Lower leg skin (tissue), 4 donors: ENCODE results near the gene KCNT2. TPM values are rescaled to one million over a fixed set of nuclear protein-coding genes. Genes with fewer than 3 reads are reported as not detected.

ENCODE experiments used
- DNase-seq, 2 donors: peaks; one replicate each; pipeline ENCODE4 v3.0.0-alpha.2; 2019; ENCODE audit warnings: low spot score in 2 of 2
- H3K4me3 ChIP-seq: fragments of 200-600 bp; sonication (generic); 2 replicates; pipeline ENCODE4 v1.5.1; 2017; ENCODE audit warnings: mild to moderate bottlenecking, low read depth; ENCODE audit not compliant: poor library complexity, severe bottlenecking
- POLR2A ChIP-seq, 2 donors: fragments of 450-650 bp; IDR thresholded peaks; one replicate each; pipeline ENCODE4 v1.6.1; 2016 to 2017; ENCODE audit warnings: antibody characterized with exemption in 2 of 2, mild to moderate bottlenecking in 1 of 2, moderate library complexity in 1 of 2
- WGBS, 2 donors: methylation state at CpG; one replicate each; pipeline ENCODE4 v1.1.5; 2018; 5-methylcytosine and 5-hydroxymethylcytosine counted together
- intact Hi-C: fragments of 100-400 bp; cut with DNase I; formaldehyde crosslinking; loops from one replicate; pipeline ENCODE4 v1.15.0; 2023; ENCODE audit warnings: low total_unique reads
- total RNA-seq, 4 donors: library from RNA; depleted of rRNA; stranded (reverse); fragments of >200 nt; gene quantifications; one replicate each; pipeline ENCODE4 v1.1.0, GENCODE V29; 2016
- TF ChIP-seq, protein P1 (sequence below), 3 donors: fragments of 450-650 bp; IDR thresholded peaks; one replicate each; pipeline ENCODE4 v1.5.1; 2016; ENCODE audit warnings: antibody characterized with exemption in 3 of 3, mild to moderate bottlenecking in 3 of 3, moderate library complexity in 2 of 3

KCNT2 gene
- total RNA-seq, 4 donors from 2014 or later = 0.34 to 0.97 (median 0.79) TPM

DNA sequence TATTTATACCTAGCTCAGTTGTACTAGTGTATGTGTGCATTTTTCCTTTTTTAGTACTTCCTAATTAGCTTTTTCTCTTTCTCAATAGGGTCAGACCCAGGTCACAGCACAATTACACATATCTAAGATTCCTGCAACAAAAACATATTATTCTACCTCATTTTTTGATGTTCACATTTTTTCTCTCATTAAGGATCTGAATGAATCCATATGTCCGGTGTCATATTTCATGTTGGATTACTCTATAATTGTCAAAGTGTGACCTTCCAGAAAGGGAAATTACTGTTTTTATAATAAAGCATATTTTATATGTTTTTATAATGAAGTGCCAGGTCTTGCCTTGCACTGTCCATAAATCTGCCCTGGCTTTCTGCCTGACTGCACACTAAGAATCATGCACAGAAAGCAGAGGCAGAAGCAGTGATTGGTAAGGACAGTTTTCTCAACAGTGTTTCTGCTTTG is 143.7 kb downstream of the KCNT2 start:
- TF ChIP-seq, protein P1, sequence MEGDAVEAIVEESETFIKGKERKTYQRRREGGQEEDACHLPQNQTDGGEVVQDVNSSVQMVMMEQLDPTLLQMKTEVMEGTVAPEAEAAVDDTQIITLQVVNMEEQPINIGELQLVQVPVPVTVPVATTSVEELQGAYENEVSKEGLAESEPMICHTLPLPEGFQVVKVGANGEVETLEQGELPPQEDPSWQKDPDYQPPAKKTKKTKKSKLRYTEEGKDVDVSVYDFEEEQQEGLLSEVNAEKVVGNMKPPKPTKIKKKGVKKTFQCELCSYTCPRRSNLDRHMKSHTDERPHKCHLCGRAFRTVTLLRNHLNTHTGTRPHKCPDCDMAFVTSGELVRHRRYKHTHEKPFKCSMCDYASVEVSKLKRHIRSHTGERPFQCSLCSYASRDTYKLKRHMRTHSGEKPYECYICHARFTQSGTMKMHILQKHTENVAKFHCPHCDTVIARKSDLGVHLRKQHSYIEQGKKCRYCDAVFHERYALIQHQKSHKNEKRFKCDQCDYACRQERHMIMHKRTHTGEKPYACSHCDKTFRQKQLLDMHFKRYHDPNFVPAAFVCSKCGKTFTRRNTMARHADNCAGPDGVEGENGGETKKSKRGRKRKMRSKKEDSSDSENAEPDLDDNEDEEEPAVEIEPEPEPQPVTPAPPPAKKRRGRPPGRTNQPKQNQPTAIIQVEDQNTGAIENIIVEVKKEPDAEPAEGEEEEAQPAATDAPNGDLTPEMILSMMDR (IDR thresholded peaks at IDR 0.05) = no peak
- no peak for TF ChIP-seq POLR2A (IDR thresholded peaks at IDR 0.05)
- DNase-seq = no peak
- no peak overlapping the region for H3K4me3 ChIP-seq
- intact Hi-C loops = no loop called here
- 50 to 54% methylated on average over 1 of the region's 1 CpG for WGBS, 2 donors

DNA sequence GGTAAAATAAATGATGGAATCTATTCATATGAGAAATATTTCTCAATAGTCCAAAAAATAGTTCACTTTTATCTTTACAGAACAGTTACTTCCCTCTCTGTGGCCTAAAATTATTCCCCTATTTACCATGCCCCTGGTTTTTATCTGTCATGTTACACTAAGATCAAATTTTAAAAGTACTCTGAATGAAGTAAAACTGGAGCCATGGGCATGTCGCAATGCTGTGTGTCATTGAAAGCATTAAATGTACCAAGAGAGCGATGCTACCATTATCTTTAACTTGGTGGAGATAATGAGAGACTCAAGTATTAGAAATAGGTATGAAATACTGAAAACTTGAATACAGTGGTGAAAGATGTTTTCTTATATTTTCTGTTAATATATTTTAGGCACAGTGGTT is 146.2 kb downstream of the KCNT2 start:
- 78 to 96% methylated on average over 2 of the region's 2 CpGs for WGBS, 2 donors
- intact Hi-C loops = no loop called here
- no peak for TF ChIP-seq POLR2A (IDR thresholded peaks at IDR 0.05)
- TF ChIP-seq, protein P1 (IDR thresholded peaks at IDR 0.05) = no peak
- DNase-seq = no peak
- no peak overlapping the region for H3K4me3 ChIP-seq

DNA sequence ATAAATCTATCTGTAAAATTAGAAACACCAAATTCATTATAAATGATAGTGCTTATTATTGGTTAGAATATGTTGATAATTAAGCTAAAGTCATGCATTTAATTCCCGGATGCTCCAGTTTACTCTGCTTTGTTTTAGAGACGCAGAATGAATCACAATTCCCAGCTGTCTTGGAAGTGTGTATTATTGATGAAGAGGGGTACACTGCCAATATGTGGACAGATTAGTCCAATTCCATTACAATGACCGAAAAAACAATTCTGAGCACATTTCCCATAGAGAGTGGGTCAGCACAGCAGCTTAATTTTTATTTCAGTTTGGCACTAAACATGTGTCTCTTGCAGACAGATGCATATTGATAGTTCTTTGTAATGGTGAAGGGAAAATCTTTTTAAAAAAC is 146.7 kb downstream of the KCNT2 start:
- DNase-seq = no peak
- WGBS, 2 donors = 63 to 69% methylated on average over 3 of the region's 3 CpGs
- TF ChIP-seq POLR2A (IDR thresholded peaks at IDR 0.05) = no peak
- TF ChIP-seq, protein P1 (IDR thresholded peaks at IDR 0.05) = no peak
- H3K4me3 ChIP-seq = no peak overlapping the region
- intact Hi-C loops = no loop called here

DNA sequence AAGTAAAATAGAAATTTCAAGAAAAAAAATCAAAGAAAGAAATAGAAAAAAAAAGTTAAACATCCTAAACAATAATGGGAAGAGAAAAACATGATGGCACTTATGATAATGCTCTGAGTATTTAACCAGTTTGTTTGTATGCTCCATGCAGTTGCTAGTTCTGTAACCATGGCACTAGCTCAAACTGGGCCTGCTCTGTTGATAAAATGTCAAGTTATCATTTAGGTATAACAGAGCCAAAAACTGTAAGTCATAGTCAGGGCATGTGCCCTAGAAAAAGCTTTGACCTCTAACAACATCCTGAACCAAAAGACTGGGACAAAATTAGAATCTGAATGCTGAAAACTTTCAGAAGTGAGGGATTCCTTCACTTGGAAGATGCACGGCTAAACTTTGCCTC is 148.9 kb downstream of the KCNT2 start:
- no peak overlapping the region for H3K4me3 ChIP-seq
- TF ChIP-seq, protein P1 (IDR thresholded peaks at IDR 0.05) = no peak
- TF ChIP-seq POLR2A (IDR thresholded peaks at IDR 0.05) = no peak
- WGBS, 2 donors = 76 to 83% methylated on average over 1 of the region's 1 CpG
- no peak for DNase-seq
- intact Hi-C loops = no loop called here

DNA sequence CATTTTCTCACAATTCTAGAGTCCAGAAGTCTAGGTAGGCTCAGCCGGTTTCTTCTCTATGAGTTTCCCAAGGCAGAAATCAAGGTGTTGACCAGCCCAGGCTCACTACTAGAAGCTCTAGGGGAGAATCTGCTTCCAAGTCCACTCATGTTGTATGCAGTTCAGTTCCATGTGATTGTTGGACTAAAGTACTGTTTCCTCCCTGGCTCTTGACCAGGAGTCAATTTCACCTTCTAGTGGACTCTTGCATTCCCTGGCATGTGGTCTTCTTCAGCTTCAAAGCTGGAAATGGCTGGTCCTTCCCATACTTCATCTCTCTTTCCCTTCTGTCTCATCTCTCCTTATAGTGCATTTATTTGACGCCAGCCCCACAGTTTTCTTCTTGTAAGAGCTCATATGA is 153.4 kb downstream of the KCNT2 start:
- no peak overlapping the region for H3K4me3 ChIP-seq
- TF ChIP-seq, protein P1 (IDR thresholded peaks at IDR 0.05) = no peak
- no peak for TF ChIP-seq POLR2A (IDR thresholded peaks at IDR 0.05)
- WGBS, 2 donors = 88 to 96% methylated on average over 2 of the region's 2 CpGs
- intact Hi-C loops = no loop called here
- DNase-seq = no peak

DNA sequence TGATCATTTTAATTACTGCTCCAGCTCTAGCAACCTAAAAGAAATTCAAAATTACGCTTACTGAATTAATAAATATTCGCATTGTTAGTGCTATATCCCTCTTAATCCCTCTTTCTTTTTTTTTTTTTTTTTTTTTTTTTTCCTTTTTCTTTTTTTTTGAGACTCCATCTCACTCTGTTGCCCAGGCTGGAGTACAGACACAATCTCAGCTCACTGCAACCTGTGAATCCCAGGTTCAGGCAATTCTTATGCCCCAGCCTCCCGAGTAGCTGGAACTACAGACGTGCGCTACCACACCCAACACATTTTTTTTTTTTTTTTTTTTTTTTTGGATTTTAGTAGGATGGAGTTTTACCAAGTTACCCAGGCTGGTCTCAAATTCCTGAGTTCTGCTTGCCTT is 157.1 kb downstream of the KCNT2 start:
- intact Hi-C loops = no loop called here
- TF ChIP-seq POLR2A (IDR thresholded peaks at IDR 0.05) = no peak
- TF ChIP-seq, protein P1 (IDR thresholded peaks at IDR 0.05) = no peak
- no peak overlapping the region for H3K4me3 ChIP-seq
- DNase-seq = no peak
- 89% methylated on average over 5 of the region's 5 CpGs for WGBS, 2 donors
